Limb (tissue), 2 donors: ENCODE results near the gene MALT1.
"Not testable (repeated sequence)": the region's sequence is repeated elsewhere in the genome, so short reads cannot be mapped to it uniquely, and the experiment has no call there.

Experiments
- DNase-seq, 2 donors: peaks; one replicate each; pipeline ENCODE4 v3.0.0-alpha.2; 2016; ENCODE audit errors: extremely low spot score in 2 of 2

MALT1 gene, protein sequence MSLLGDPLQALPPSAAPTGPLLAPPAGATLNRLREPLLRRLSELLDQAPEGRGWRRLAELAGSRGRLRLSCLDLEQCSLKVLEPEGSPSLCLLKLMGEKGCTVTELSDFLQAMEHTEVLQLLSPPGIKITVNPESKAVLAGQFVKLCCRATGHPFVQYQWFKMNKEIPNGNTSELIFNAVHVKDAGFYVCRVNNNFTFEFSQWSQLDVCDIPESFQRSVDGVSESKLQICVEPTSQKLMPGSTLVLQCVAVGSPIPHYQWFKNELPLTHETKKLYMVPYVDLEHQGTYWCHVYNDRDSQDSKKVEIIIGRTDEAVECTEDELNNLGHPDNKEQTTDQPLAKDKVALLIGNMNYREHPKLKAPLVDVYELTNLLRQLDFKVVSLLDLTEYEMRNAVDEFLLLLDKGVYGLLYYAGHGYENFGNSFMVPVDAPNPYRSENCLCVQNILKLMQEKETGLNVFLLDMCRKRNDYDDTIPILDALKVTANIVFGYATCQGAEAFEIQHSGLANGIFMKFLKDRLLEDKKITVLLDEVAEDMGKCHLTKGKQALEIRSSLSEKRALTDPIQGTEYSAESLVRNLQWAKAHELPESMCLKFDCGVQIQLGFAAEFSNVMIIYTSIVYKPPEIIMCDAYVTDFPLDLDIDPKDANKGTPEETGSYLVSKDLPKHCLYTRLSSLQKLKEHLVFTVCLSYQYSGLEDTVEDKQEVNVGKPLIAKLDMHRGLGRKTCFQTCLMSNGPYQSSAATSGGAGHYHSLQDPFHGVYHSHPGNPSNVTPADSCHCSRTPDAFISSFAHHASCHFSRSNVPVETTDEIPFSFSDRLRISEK

DNA sequence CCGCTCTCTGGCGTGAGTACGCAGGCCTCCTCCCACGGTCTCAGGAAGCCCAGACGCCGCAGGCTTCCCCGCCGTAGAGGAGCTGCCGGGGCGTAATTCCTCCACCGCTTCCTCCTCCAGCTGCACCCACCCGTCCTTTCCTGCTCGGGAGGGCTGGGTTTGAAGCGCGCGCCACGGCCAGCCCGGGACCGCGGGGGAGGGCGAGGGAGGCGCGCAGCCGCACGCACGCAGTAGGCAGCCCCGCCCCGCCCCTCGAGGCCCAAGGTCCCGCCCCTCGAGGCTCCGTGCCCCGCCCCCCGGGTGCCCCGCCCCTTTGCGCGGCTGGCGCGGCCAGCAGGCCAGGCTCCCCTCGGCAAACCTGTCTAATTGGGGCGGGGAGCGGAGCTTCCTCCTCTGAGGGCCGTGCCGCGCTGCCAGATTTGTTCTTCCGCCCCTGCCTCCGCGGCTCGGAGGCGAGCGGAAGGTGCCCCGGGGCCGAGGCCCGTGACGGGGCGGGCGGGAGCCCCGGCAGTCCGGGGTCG lies at the start of gene MALT1:
MALT1 (plus strand) TSS at position 355 of the 521 bp plus-strand sequence. CDS start 179 bp downstream, outside the sequence.
- peak; percentile 89 to 98 for DNase-seq

DNA sequence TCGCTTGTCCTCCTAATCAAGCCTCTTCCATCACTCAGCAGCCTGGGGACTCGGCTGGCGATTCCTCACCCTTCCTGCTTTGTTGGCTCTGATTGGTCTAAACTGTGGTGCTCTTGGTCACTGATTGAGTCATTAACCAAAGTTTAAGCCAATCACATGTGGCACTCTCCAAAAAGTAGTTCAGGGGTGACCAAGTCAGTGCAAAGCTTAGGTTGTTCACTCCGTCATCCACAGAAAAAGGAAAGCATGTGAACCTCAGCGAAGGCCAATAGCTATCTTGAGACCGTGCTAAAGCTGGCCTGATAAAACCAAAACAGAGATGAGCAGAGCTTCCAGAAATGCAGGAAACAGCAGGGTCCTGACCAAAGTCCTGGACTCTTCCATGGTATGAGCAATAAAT lies 47.3 kb upstream of the MALT1 start:
- DNase-seq, result no peak

DNA sequence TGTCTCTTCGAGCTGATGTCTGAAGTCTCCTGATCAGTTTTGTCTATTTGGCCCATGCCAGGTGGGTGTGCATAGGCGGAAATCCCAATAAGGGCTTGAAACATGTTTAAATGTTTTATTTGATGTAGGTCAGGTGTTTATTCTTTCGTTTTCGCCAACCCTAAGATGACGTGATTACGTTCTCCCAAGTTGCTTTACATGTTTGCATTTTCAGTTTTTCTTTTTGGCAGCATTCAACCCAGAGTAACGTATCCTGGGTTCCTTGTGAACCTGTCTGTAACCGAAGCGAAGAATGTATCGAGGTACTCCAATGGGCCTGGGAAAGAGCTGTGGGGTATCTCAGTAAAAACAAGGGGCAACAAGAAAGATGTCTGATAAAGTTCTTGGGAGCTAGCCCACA lies 45.4 kb upstream of the MALT1 start:
- DNase-seq, result no peak

DNA sequence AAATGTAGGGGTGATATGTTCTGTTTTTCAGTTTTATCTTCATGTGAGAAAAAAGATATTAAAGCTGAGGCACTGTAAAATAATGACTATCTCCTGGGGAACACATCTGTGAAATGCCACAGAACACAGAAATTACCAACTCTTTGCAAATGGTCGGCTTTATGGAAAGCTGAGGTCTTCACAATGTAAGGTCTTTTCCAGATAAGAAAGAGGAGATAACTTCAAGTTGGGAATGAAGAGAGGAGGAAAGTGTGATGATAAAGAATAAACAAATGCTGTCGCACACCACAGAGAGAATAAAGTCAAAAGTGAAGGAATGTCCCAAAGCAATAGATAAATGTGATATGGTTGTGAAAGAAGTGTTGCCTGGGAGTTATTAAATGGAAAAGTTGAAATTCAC lies 41.2 kb upstream of the MALT1 start:
- no peak for DNase-seq

- DNase-seq, result no peak
These were observed 40.0 kb upstream of the MALT1 start for GRCh38 chr18:58631301-58631700.

- DNase-seq, result no peak
These were observed 38.7 kb upstream of the MALT1 start for GRCh38 chr18:58632552-58632951.

- DNase-seq, result no peak
These were observed 37.4 kb upstream of the MALT1 start for GRCh38 chr18:58633874-58634273.

- DNase-seq, result no peak
These were observed 35.4 kb upstream of the MALT1 start for GRCh38 chr18:58635891-58636290.

DNA sequence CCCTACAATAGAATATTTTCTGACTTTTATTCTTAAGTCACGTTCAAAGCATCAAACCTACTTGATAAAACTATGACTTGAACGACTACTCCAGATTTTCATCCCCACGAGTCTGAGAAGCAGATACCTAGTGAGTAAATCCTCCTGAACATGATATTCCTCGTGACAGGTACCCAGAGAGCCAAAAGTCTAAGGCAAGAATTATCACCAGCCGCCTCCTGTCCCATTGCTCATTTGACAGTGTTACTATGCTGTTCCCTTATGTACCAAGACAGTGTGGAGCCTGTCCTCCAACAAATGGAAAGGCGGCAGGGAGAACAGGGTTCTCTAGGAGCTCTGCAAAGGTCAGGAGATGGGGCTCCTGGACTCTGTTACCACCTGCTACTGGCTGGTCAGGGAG lies 34.1 kb upstream of the MALT1 start:
- no peak for DNase-seq

- DNase-seq, result no peak
These were observed 33.3 kb upstream of the MALT1 start for GRCh38 chr18:58637946-58638345.

- no peak for DNase-seq
These were observed 32.8 kb upstream of the MALT1 start for GRCh38 chr18:58638441-58638840.

GRCh38 chr18:58639237-58639636 lies 32.0 kb upstream of the MALT1 start:
- DNase-seq, result no peak

- DNase-seq, result no peak
These were observed 31.4 kb upstream of the MALT1 start for GRCh38 chr18:58639751-58640427.

- no peak for DNase-seq
These were observed 30.8 kb upstream of the MALT1 start for GRCh38 chr18:58640428-58640805.

DNA sequence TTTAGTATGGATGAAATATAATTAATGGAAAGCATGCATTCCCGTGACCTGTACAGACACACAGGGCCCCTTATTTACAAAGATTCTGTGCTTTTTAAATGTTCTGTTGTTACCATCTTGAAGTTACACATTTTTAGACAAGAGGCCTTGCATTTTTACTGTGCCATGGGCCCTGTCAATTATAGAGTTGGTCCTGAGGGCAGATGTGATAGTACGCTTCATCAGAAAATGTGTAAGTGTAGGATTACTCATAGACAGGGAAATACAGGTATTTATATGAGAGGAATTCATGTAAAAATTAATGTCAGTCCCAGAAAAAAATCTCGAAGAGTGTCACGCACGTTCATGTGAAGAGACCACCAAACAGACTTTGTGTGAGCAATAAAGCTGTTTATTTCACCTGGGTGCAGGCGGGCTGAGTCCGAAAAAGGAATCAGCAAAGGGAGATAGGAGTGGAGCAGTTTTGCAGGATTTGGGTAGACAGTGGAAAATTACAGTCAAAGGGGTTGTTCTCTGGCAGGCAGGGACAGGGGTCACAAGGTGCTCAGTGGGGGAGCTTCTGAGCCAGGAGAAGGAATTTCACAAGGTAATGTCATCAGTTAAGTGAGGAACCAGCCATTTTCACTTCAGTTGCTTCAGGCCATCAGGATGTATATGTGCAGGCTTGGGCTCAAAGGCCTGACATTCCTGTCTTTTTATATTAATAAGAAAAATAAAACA lies 30.2 kb upstream of the MALT1 start:
- no peak for DNase-seq

DNA sequence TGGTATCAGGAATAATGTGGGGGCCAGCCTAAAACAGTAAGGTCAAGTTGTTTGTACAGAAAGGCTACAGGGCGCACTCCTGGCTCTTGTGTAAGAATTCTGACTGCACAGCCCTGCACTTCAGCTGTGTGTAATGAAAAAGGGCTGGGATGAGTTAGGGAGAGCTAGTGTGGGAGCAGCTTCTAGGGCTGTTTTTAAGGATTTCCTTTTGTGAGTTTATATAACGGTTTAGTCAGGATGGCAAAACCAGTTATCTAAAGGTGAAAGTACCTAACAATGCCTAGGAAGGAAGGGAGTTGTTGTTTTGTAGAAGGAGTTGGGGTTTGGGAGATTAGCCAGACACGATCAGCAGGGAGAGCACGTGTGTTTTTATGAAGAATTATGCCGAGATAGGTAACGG lies 27.7 kb upstream of the MALT1 start:
- DNase-seq, result not testable (repeated sequence)

- no peak for DNase-seq
These were observed 25.9 kb upstream of the MALT1 start for GRCh38 chr18:58645398-58645797.

GRCh38 chr18:58646334-58646862 lies 24.9 kb upstream of the MALT1 start:
- DNase-seq, result no peak

- no peak for DNase-seq
These were observed 21.1 kb upstream of the MALT1 start for GRCh38 chr18:58649966-58650816.

DNA sequence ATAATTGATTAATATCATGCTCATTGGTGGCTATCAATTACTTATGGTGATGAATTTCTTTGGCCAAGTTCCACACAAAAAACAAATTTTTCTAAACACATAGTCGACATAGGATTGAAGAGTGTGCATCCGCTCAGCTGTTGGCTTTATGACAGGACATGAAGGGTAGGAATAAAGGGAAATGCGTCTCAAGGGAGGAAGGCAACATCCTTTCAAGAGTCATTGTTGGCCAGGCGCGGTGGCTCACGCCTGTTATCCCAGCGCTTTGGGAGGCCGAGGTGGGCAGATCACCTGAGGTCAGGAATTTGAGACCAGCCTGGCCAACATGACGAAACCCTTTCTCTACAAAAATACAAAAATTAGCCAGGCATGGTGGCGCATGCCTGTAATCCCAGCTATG lies 20.4 kb upstream of the MALT1 start:
- not testable (repeated sequence) for DNase-seq
